ENCODE measurements around the gene FXYD3.
"Not testable (repeated sequence)": the region's sequence is repeated elsewhere in the genome, so short reads cannot be mapped to it uniquely, and the experiment has no call there.

FXYD3 gene

GRCh38 chr19:35150445-35150844, 34.8 kb downstream of the FXYD3 start:
- H3K27me3 ChIP-seq (ENCODE audit: insufficient read depth, low read length), result peaks cover 25% of the 10 kb centered on the region

GRCh38 chr19:35151273-35152065, 35.8 kb downstream of the FXYD3 start:
- Histone ChIP-seq H3K27ac (ENCODE audit: low read length) (no peak overlapping the region), H3K4me1 (ENCODE audit: insufficient read depth, low read length) (peaks cover 14% of the 10 kb centered on the region; the same call in 1 of the 2 replicates), H3K36me3 (ENCODE audit: insufficient read depth, low read depth, low read length) (no peaks in the 10 kb centered on the region), H3K4me3 (ENCODE audit: low read length) (no peak overlapping the region), H3K9me3 (ENCODE audit: insufficient read depth, low read depth, low read length) (no peaks in the 10 kb centered on the region), H3K9ac (ENCODE audit: low read depth, low read length) (no peak overlapping the region), H3K27me3 (ENCODE audit: insufficient read depth, low read length) (peaks cover 31% of the 10 kb centered on the region)

More at GRCh38 chr19:35150445-35150844, 34.8 kb downstream of the FXYD3 start:
- no peak overlapping the region for H3K4me3 ChIP-seq (ENCODE audit: low read length)
- H3K4me1 ChIP-seq (ENCODE audit: insufficient read depth, low read length), result peaks cover 10% of the 10 kb centered on the region; the same call in 1 of the 2 replicates
- H3K27ac ChIP-seq (ENCODE audit: low read length), result no peak overlapping the region
- H3K9me3 ChIP-seq (ENCODE audit: insufficient read depth, low read depth, low read length), result no peaks in the 10 kb centered on the region
- H3K36me3 ChIP-seq (ENCODE audit: insufficient read depth, low read depth, low read length), result no peaks in the 10 kb centered on the region
- no peak overlapping the region for H3K9ac ChIP-seq (ENCODE audit: low read depth, low read length)

GRCh38 chr19:35153129-35153522, 37.5 kb downstream of the FXYD3 start:
- H3K9ac ChIP-seq (ENCODE audit: low read depth, low read length); H3K27ac ChIP-seq (ENCODE audit: low read length); H3K4me3 ChIP-seq (ENCODE audit: low read length); H3K9me3 ChIP-seq (ENCODE audit: insufficient read depth, low read depth, low read length): not testable (repeated sequence)
- peaks cover 14% of the 10 kb centered on the region for H3K36me3 ChIP-seq (ENCODE audit: insufficient read depth, low read depth, low read length)
- peaks cover 31% of the 10 kb centered on the region for H3K27me3 ChIP-seq (ENCODE audit: insufficient read depth, low read length)
- H3K4me1 ChIP-seq (ENCODE audit: insufficient read depth, low read length), result peaks cover 14% of the 10 kb centered on the region; the same call in 1 of the 2 replicates

- Histone ChIP-seq H3K9me3 (ENCODE audit: insufficient read depth, low read depth, low read length) (no peaks in the 10 kb centered on the region), H3K9ac (ENCODE audit: low read depth, low read length) (peak overlapping the region; percentile 72; the same call in 1 of the 2 replicates), H3K27me3 (ENCODE audit: insufficient read depth, low read length) (peaks cover 31% of the 10 kb centered on the region), H3K27ac (ENCODE audit: low read length) (no peak overlapping the region), H3K36me3 (ENCODE audit: insufficient read depth, low read depth, low read length) (peaks cover 22% of the 10 kb centered on the region), H3K4me1 (ENCODE audit: insufficient read depth, low read length) (peaks cover 14% of the 10 kb centered on the region; the same call in 1 of the 2 replicates), H3K4me3 (ENCODE audit: low read length) (peak overlapping the region; percentile 80)
Observed at GRCh38 chr19:35153701-35154524, 38.3 kb downstream of the FXYD3 start.

- Histone ChIP-seq H3K27ac (ENCODE audit: low read length) (peak within 1 kb of the TSS; percentile 33), H3K27me3 (ENCODE audit: insufficient read depth, low read length) (peaks cover 31% of the 10 kb centered on the region), H3K4me1 (ENCODE audit: insufficient read depth, low read length) (peaks cover 14% of the 10 kb centered on the region; the same call in 1 of the 2 replicates), H3K36me3 (ENCODE audit: insufficient read depth, low read depth, low read length) (peaks cover 31% of the 10 kb centered on the region), H3K9ac (ENCODE audit: low read depth, low read length) (peak within 1 kb of the TSS; percentile 72), H3K9me3 (ENCODE audit: insufficient read depth, low read depth, low read length) (no peaks in the 10 kb centered on the region), H3K4me3 (ENCODE audit: low read length) (peak within 1 kb of the TSS; percentile 80)
Observed at GRCh38 chr19:35154525-35155406, 39.1 kb downstream of the FXYD3 start, which contains the start of gene FXYD5. Gene FXYD5 (plus strand): TSS chr19:35154735. CDS start chr19:35155551, 816 bp downstream.

GRCh38 chr19:35155441-35155840, 39.8 kb downstream of the FXYD3 start:
- H3K9ac ChIP-seq (ENCODE audit: low read depth, low read length), result peak overlapping the region; percentile 72; the same call in 1 of the 2 replicates
- H3K4me3 ChIP-seq (ENCODE audit: low read length), result peak overlapping the region; percentile 80
- H3K27ac ChIP-seq (ENCODE audit: low read length), result no peak overlapping the region
- H3K36me3 ChIP-seq (ENCODE audit: insufficient read depth, low read depth, low read length), result peaks cover 34% of the 10 kb centered on the region
- H3K9me3 ChIP-seq (ENCODE audit: insufficient read depth, low read depth, low read length), result no peaks in the 10 kb centered on the region
- H3K27me3 ChIP-seq (ENCODE audit: insufficient read depth, low read length), result peaks cover 31% of the 10 kb centered on the region
- H3K4me1 ChIP-seq (ENCODE audit: insufficient read depth, low read length), result peaks cover 14% of the 10 kb centered on the region; the same call in 1 of the 2 replicates

- H3K9me3 ChIP-seq (ENCODE audit: insufficient read depth, low read depth, low read length), result peaks cover 3% of the 10 kb centered on the region; the same call in 1 of the 2 replicates
- H3K4me1 ChIP-seq (ENCODE audit: insufficient read depth, low read length), result peaks cover 12% of the 10 kb centered on the region; the same call in 1 of the 2 replicates
- H3K36me3 ChIP-seq (ENCODE audit: insufficient read depth, low read depth, low read length), result peaks cover 40% of the 10 kb centered on the region
- peak overlapping the region; percentile 72; the same call in 1 of the 2 replicates for H3K9ac ChIP-seq (ENCODE audit: low read depth, low read length)
- H3K4me3 ChIP-seq (ENCODE audit: low read length), result peak overlapping the region; percentile 80
- peaks cover 31% of the 10 kb centered on the region for H3K27me3 ChIP-seq (ENCODE audit: insufficient read depth, low read length)
- no peak overlapping the region for H3K27ac ChIP-seq (ENCODE audit: low read length)
Observed at GRCh38 chr19:35155981-35156672, 40.5 kb downstream of the FXYD3 start.

- no peak overlapping the region for H3K9ac ChIP-seq (ENCODE audit: low read depth, low read length)
- peaks cover 6% of the 10 kb centered on the region; the same call in 1 of the 2 replicates for H3K9me3 ChIP-seq (ENCODE audit: insufficient read depth, low read depth, low read length)
- H3K27ac ChIP-seq (ENCODE audit: low read length), result no peak overlapping the region
- H3K4me3 ChIP-seq (ENCODE audit: low read length), result no peak overlapping the region
- peaks cover 45% of the 10 kb centered on the region for H3K36me3 ChIP-seq (ENCODE audit: insufficient read depth, low read depth, low read length)
- H3K27me3 ChIP-seq (ENCODE audit: insufficient read depth, low read length), result peaks cover 31% of the 10 kb centered on the region
- H3K4me1 ChIP-seq (ENCODE audit: insufficient read depth, low read length), result peaks cover 7% of the 10 kb centered on the region; the same call in 1 of the 2 replicates
Observed at GRCh38 chr19:35156673-35157014, 41.0 kb downstream of the FXYD3 start.

GRCh38 chr19:35157431-35157830, 41.8 kb downstream of the FXYD3 start:
- H3K9ac ChIP-seq (ENCODE audit: low read depth, low read length), result no peak overlapping the region
- H3K27me3 ChIP-seq (ENCODE audit: insufficient read depth, low read length), result peaks cover 31% of the 10 kb centered on the region
- H3K27ac ChIP-seq (ENCODE audit: low read length), result no peak overlapping the region
- no peak overlapping the region for H3K4me3 ChIP-seq (ENCODE audit: low read length)
- peaks cover 7% of the 10 kb centered on the region; the same call in 1 of the 2 replicates for H3K4me1 ChIP-seq (ENCODE audit: insufficient read depth, low read length)
- peaks cover 53% of the 10 kb centered on the region for H3K36me3 ChIP-seq (ENCODE audit: insufficient read depth, low read depth, low read length)
- peaks cover 6% of the 10 kb centered on the region; the same call in 1 of the 2 replicates for H3K9me3 ChIP-seq (ENCODE audit: insufficient read depth, low read depth, low read length)

- no peak overlapping the region for H3K4me3 ChIP-seq (ENCODE audit: low read length)
- no peak overlapping the region for H3K9ac ChIP-seq (ENCODE audit: low read depth, low read length)
- H3K27me3 ChIP-seq (ENCODE audit: insufficient read depth, low read length), result peaks cover 14% of the 10 kb centered on the region; the same call in 1 of the 2 replicates
- no peak overlapping the region for H3K27ac ChIP-seq (ENCODE audit: low read length)
- peaks cover 74% of the 10 kb centered on the region for H3K36me3 ChIP-seq (ENCODE audit: insufficient read depth, low read depth, low read length)
- peaks cover 6% of the 10 kb centered on the region; the same call in 1 of the 2 replicates for H3K9me3 ChIP-seq (ENCODE audit: insufficient read depth, low read depth, low read length)
- H3K4me1 ChIP-seq (ENCODE audit: insufficient read depth, low read length), result peaks cover 4% of the 10 kb centered on the region; the same call in 1 of the 2 replicates
Observed at GRCh38 chr19:35159606-35160005, 44.0 kb downstream of the FXYD3 start.
